ENCODE data around the gene ANKRD33.

The ANKRD33 gene

GRCh38 chr12:51850081-51850964, 37.6 kb upstream of the ANKRD33 start:
- no peak for DNase-seq
- TF ChIP-seq POLR2A (IDR thresholded peaks at IDR 0.05; ENCODE audit: low read length) (no peak), GATA1 (IDR thresholded peaks at IDR 0.05; ENCODE audit: low read depth, low read length) (no peak)

- no peak for TF ChIP-seq GATA1 (IDR thresholded peaks at IDR 0.05; ENCODE audit: low read depth, low read length)
- no peak for TF ChIP-seq POLR2A (IDR thresholded peaks at IDR 0.05; ENCODE audit: low read length)
- DNase-seq = no peak
Observed at GRCh38 chr12:51850965-51851299, 37.0 kb upstream of the ANKRD33 start.

GRCh38 chr12:51851413-51852124, 36.3 kb upstream of the ANKRD33 start:
- TF ChIP-seq POLR2A (IDR thresholded peaks at IDR 0.05; ENCODE audit: low read length) = no peak
- no peak for TF ChIP-seq GATA1 (IDR thresholded peaks at IDR 0.05; ENCODE audit: low read depth, low read length)
- no peak for DNase-seq

GRCh38 chr12:51852404-51853137, 35.3 kb upstream of the ANKRD33 start:
- TF ChIP-seq POLR2A (IDR thresholded peaks at IDR 0.05; ENCODE audit: low read length) (no peak), GATA1 (IDR thresholded peaks at IDR 0.05; ENCODE audit: low read depth, low read length) (no peak)
- no peak for DNase-seq

GRCh38 chr12:51855586-51856428, 32.1 kb upstream of the ANKRD33 start:
- no peak for DNase-seq
- TF ChIP-seq GATA1 (IDR thresholded peaks at IDR 0.05; ENCODE audit: low read depth, low read length) (no peak), POLR2A (IDR thresholded peaks at IDR 0.05; ENCODE audit: low read length) (no peak)

- DNase-seq = no peak
- TF ChIP-seq POLR2A (IDR thresholded peaks at IDR 0.05; ENCODE audit: low read length) (no peak), GATA1 (IDR thresholded peaks at IDR 0.05; ENCODE audit: low read depth, low read length) (no peak)
Observed at GRCh38 chr12:51860986-51861385, 26.9 kb upstream of the ANKRD33 start.

GRCh38 chr12:51862947-51863346, 25.0 kb upstream of the ANKRD33 start:
- no peak for TF ChIP-seq GATA1 (IDR thresholded peaks at IDR 0.05; ENCODE audit: low read depth, low read length)
- TF ChIP-seq POLR2A (IDR thresholded peaks at IDR 0.05; ENCODE audit: low read length) = no peak
- DNase-seq = no peak

- no peak for DNase-seq
- no peak for TF ChIP-seq GATA1 (IDR thresholded peaks at IDR 0.05; ENCODE audit: low read depth, low read length)
- no peak for TF ChIP-seq POLR2A (IDR thresholded peaks at IDR 0.05; ENCODE audit: low read length)
Observed at GRCh38 chr12:51863363-51863932, 24.5 kb upstream of the ANKRD33 start.

- no peak for DNase-seq
- TF ChIP-seq POLR2A (IDR thresholded peaks at IDR 0.05; ENCODE audit: low read length) = no peak
- TF ChIP-seq GATA1 (IDR thresholded peaks at IDR 0.05; ENCODE audit: low read depth, low read length) = no peak
Observed at GRCh38 chr12:51863933-51864832, 23.7 kb upstream of the ANKRD33 start.

- no peak for DNase-seq
- TF ChIP-seq GATA1 (IDR thresholded peaks at IDR 0.05; ENCODE audit: low read depth, low read length) (no peak), POLR2A (IDR thresholded peaks at IDR 0.05; ENCODE audit: low read length) (no peak)
Observed at GRCh38 chr12:51864833-51865670, 22.9 kb upstream of the ANKRD33 start.

GRCh38 chr12:51865757-51866270, 22.1 kb upstream of the ANKRD33 start:
- DNase-seq = no peak
- no peak for TF ChIP-seq GATA1 (IDR thresholded peaks at IDR 0.05; ENCODE audit: low read depth, low read length)
- TF ChIP-seq POLR2A (IDR thresholded peaks at IDR 0.05; ENCODE audit: low read length) = no peak

All from erythroblast (primary cell).